GM12891 (cell line): Measurements from ENCODE around the gene TAPBPL.
"Not testable (repeated sequence)": the region's sequence is repeated elsewhere in the genome, so short reads cannot be mapped to it uniquely, and the experiment has no call there.

ENCODE experiments used
- DNase-seq: peaks from one replicate; pipeline ENCODE4 v3.0.0; 2011; ENCODE audit warnings: low spot score; ENCODE audit not compliant: insufficient read length
- FAIRE-seq: peaks from 2 replicates; lab custom pipeline; 2011; peaks lifted over from hg19 to GRCh38; lab: Jason Lieb, UNC
- PAX5 ChIP-seq: IDR thresholded peaks from 2 replicates; pipeline ENCODE4 v1.6.1; 2011; ENCODE audit warnings: low read length, moderate library complexity, mild to moderate bottlenecking; ENCODE audit not compliant: insufficient read depth, severe bottlenecking
- POLR2A ChIP-seq: IDR thresholded peaks from 2 replicates; pipeline ENCODE4 v1.6.1; 2011; ENCODE audit warnings: low read depth, low read length, control low read depth
- POLR2AphosphoS5 ChIP-seq: IDR thresholded peaks from 2 replicates; pipeline ENCODE4 v1.6.1; 2011; ENCODE audit warnings: low read depth, low read length, control low read depth
- POU2F2 ChIP-seq: IDR thresholded peaks from 2 replicates; pipeline ENCODE4 v1.6.1; 2011; ENCODE audit warnings: low read depth, mild to moderate bottlenecking, control low read depth, low read length, moderate library complexity
- SPI1 ChIP-seq: IDR thresholded peaks from 2 replicates; pipeline ENCODE4 v1.6.1; 2011; ENCODE audit warnings: low read depth, low read length, control low read depth
- TAF1 ChIP-seq: IDR thresholded peaks from 2 replicates; pipeline ENCODE4 v1.6.1; 2011; ENCODE audit warnings: low read depth, low read length, control low read depth

Gene TAPBPL

DNA sequence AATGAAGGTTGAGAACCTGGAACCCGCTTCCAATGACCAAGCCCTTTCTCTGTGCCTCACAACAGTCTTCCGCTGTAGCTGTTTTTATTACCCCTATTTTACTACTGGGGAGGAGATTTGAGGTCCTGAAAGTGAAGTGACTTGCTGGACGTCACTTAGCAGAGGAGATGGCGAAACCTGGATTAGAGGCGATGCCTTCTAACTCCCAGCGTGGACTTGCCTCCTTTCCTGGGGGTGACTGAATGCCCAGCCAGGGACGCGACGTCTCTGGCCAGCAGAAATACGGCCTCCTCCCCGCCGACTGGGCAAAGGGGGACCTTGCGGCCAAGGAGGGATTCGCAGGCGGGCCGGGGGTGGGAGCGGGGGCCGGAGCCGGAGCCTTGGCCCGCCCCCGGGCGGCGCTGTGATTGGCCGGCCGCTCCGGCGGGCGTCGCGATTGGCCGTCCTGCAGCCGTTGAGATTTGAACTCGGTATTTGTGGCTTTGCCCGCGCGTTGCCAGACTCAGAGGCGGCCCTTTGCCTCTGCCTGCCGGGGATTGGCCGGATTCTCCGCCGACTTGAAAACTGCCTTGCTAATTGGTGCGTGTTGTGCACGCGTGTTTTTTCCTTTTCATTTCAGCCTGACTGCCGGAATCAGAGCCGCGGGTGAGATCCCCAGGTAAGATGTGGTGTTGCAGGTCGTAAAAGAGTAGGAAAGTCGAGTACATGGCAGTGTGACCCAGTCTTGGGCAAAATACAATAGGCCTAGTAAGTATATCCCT lies 41.8 kb downstream of the TAPBPL start, which contains the start of gene NCAPD2:
NCAPD2 (plus strand) TSS at position 606 of the 761 bp plus-strand sequence. CDS start 997 bp downstream, outside the sequence.
- DNase-seq, result peak; percentile 82
- FAIRE-seq, result no peak
- TF ChIP-seq POU2F2, result 0 out of 2 replicates have a peak, but pooled peaks have one; percentile 10
- TF ChIP-seq POLR2A, result peak; percentile 71; the same call in 1 of the 2 replicates
- TF ChIP-seq POLR2AphosphoS5, result peak; percentile 72
- TF ChIP-seq TAF1, result peak; percentile 39
- TF ChIP-seq SPI1, result no peak
- no peak for TF ChIP-seq PAX5

DNA sequence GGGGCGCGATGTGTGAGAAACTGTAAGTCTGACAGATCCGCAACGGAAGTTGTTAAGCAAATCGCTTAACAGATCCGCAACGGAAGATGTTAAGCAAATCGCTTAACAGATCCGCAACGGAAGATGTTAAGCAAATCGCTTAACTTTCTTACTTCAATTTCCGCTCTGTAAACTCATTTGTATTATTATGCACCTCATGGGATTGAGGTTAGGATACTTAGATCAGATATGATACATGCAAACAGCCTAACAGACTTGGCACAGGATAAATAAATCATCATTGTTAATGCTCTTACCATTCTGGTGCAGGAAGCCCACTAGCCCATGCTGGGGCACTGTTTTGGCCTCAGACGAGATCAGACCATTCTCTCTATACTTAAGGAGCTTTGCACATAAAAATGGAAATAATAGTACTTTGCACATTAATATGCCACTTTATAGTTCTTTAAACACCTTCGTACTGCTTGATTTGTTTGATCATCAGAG lies 42.5 kb downstream of the TAPBPL start:
- no peak for FAIRE-seq
- DNase-seq, result no peak
- TF ChIP-seq TAF1 (no peak), SPI1 (no peak), POLR2A (no peak), PAX5 (no peak), POU2F2 (no peak), POLR2AphosphoS5 (no peak)

DNA sequence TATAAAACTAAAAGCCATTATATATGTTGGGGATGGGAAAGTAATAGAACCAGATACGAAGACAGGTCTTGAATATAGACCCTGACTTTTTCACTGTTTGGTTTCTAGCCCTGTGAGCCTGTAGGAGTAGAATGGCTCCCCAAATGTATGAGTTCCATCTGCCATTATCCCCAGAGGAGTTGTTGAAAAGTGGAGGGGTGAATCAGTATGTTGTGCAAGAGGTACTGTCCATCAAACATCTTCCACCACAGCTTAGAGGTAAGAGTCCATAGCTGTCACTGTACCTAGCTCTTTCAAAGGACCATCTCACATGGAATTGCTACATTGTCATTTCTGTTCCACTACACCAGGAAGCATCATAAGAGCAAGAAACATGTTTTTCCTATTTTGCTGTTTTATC lies 43.1 kb downstream of the TAPBPL start:
- no peak for TF ChIP-seq SPI1
- TF ChIP-seq POLR2AphosphoS5, result no peak
- TF ChIP-seq POLR2A, result no peak
- no peak for TF ChIP-seq PAX5
- TF ChIP-seq TAF1, result no peak
- no peak for TF ChIP-seq POU2F2
- FAIRE-seq (no peak), DNase-seq (no peak)

DNA sequence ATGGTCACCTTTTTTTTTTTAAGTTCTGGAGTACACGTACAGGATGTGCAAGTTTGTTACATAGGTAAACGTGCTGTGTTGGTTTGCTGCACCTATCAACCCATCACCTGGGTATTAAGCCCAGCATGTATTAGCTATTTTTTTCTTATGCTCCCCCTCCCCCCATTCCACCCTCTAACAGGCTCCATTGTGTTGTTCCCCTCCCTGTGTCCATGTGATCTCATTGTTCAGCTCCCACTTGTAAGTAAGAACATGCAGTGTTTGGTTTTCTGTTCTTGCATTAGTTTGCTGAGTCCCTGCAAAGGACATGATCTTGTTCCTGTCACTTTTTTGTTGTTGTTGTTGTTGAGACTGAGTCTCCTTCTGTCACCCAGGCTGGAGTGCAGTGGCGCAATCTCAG lies 45.4 kb downstream of the TAPBPL start:
- FAIRE-seq, result not testable (repeated sequence)

DNA sequence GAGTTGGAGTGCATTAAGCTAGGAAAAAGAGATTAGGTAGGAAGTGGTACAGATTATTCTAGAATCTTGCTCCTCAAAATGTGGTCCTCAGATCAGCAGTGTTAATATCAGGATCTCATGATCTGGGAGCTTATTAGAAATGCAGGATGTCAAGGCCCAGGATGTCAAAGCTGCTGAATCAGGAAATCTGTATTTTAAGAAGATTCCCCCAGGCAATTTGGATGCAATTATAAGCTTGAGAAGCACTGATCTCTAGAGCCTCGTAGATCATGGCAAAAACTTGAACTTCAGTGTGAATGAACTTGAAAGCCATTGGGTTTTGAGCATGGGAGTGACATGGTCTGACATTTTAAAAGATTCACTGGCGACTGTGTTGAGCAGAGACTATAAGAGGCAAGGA lies 48.6 kb downstream of the TAPBPL start:
- TF ChIP-seq TAF1, result no peak
- no peak for TF ChIP-seq SPI1
- no peak for TF ChIP-seq POLR2AphosphoS5
- TF ChIP-seq POLR2A, result no peak
- no peak for TF ChIP-seq PAX5
- no peak for TF ChIP-seq POU2F2

More for the DNA sequence above, 45.4 kb downstream of the TAPBPL start:
- DNase-seq, result not testable (repeated sequence)

DNA sequence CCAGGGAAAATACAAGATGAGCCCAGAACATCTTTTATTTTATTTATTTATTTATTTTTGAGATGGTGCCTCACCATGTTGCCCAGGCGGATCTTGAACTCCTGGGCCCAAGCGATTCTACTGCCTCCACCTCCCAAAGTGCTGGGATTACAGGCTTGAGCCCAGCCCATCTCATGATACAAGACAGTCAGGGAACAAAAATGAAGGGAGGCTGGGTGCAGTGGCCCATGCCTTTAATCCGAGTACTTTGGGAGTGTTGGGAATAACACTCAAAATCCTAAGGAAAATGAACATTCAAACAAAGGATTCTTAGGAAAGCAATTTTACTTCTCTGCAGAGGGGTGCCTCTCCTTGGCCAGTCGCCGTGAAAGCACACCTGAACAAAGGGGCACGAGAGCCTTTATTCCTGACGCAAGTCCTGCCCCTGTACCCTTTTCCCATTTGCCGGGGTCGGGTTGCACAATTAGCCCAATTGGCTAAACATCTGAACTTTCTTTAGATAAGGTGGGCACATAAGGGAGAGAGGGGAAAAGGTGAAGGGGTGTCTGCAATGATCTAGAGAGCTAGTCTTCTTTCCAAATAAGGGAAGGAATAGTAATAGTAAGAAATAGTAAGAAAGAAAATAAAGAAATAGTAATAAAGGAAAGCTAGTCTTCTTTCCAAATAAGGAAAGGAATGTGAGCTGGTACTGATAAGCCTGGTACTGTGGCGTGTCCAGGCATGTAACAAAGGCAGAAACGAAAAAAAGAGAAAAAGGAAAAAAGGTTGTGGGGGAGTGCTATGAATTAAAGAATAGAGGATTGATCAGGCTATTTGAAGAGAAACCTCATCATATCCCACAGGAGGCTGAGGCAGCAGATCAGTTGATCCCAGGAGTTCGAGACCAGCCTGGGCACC lies 55.5 kb downstream of the TAPBPL start:
- TF ChIP-seq PAX5, result no peak
- no peak for TF ChIP-seq SPI1
- TF ChIP-seq POLR2A, result no peak
- no peak for TF ChIP-seq POLR2AphosphoS5
- no peak for TF ChIP-seq TAF1
- TF ChIP-seq POU2F2, result no peak
- no peak for FAIRE-seq
- DNase-seq, result no peak

More for the DNA sequence above, 48.6 kb downstream of the TAPBPL start:
- FAIRE-seq, result no peak
- no peak for DNase-seq

DNA sequence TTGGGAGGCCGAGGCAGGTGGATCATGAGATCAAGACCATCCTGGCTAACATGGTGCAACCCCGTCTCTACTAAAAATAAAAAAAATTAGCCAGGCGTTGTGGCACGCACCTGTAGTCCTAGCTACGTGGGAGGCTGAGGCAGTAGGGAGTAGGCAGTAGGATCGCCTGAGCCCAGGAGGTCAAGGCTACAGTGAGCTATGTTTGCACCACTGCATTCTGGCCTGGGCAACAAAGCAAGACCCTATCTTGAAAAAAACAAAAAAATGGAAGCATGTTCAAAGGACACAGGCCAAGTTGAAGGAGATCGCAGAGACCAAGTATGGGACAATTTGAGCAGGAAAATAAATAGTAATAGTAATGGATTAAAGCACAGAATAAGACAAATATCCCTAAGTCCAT lies 56.2 kb downstream of the TAPBPL start:
- FAIRE-seq, result no peak

More for the DNA sequence above, 56.2 kb downstream of the TAPBPL start:
- no peak for DNase-seq
- TF ChIP-seq POU2F2 (no peak), TAF1 (no peak), PAX5 (no peak), POLR2A (no peak), POLR2AphosphoS5 (no peak), SPI1 (no peak)
